Retinal pigment epithelial cell (primary cell): ENCODE data around the gene CHORDC1.
A peak's percentile ranks its signal among the peaks of the same experiment; 100 is the strongest.

ENCODE experiments used
- DNase-seq: peaks from one replicate; pipeline ENCODE4 v3.0.0-alpha.2; 2010; ENCODE audit warnings: low read depth
- H3K4me3 ChIP-seq: 2 replicates; pipeline ENCODE4 v1.5.1; 2011; ENCODE audit warnings: mild to moderate bottlenecking, low read length, control low read depth, moderate library complexity
- TF ChIP-seq, protein P1 (sequence below): conservative IDR thresholded peaks from 2 replicates; pipeline ENCODE4 v1.5.1; 2011; ENCODE audit warnings: low read depth, low read length, control low read depth, inconsistent platforms

CHORDC1 gene

DNA sequence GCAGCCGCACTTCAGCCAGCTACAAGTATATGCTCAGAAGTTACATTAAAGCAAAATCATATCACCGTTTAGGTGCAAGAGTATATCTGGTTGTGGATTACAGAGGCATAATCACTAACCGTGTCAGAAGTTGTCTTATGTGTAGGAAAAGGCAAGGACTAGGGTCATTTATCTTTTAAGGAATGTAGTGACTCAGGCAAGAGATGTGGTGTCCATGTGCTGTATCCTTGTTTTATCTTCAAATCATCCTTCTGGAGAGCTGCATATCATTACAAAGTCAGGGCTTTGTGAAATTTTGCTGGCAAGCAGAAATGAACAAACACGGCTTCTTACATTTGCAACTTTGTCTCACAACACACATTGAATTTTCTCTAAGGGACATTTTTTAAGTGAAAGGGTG lies 12.7 kb upstream of the CHORDC1 start:
- no peak for DNase-seq
- H3K4me3 ChIP-seq, result no peak overlapping the region
- TF ChIP-seq, protein P1, sequence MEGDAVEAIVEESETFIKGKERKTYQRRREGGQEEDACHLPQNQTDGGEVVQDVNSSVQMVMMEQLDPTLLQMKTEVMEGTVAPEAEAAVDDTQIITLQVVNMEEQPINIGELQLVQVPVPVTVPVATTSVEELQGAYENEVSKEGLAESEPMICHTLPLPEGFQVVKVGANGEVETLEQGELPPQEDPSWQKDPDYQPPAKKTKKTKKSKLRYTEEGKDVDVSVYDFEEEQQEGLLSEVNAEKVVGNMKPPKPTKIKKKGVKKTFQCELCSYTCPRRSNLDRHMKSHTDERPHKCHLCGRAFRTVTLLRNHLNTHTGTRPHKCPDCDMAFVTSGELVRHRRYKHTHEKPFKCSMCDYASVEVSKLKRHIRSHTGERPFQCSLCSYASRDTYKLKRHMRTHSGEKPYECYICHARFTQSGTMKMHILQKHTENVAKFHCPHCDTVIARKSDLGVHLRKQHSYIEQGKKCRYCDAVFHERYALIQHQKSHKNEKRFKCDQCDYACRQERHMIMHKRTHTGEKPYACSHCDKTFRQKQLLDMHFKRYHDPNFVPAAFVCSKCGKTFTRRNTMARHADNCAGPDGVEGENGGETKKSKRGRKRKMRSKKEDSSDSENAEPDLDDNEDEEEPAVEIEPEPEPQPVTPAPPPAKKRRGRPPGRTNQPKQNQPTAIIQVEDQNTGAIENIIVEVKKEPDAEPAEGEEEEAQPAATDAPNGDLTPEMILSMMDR, result no peak

DNA sequence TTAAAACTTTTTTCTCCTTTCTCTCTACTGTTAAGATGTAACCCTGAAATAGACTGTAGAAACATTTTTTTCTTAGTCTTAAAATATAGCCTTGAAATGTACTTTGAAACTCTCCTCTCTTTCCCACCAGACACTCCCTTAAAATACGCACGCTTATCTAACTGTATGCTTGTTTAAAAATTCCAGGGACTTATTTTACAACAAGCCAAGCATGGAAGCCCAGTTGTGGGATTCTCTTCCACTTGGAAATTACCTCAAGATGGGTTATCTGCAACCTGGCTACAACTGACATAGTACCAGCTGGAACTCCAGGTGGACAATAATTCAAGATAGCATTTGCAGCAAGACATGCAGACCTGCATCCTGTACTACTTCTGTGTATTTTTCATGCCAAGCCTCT lies 12.1 kb upstream of the CHORDC1 start:
- TF ChIP-seq, protein P1, result no peak
- H3K4me3 ChIP-seq, result no peak overlapping the region
- no peak for DNase-seq

GRCh38 chr11:90229791-90230190 lies 6.9 kb upstream of the CHORDC1 start:
- no peak for DNase-seq
- TF ChIP-seq, protein P1, result no peak
- H3K4me3 ChIP-seq, result no peak overlapping the region

DNA sequence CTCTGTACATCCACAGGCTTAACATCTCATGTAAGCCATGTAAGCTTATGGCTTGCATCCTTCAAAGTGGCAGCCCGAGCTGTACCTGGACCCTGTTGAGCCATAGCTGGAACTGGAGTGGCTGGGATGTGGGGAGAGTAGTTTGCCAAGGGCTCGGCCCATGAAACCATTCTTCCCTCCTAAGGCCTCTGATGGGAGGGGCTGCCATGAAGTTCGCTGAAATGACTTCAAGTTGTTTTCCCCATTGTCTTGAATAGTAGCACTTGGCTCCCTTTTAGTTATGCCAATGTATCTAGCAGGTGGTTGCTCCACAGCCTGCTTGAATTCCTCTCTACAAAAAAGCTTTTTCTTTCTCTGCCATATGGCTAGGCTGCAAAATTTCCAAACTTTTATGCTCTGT lies 5.2 kb upstream of the CHORDC1 start:
- TF ChIP-seq, protein P1, result no peak
- no peak for DNase-seq
- no peak overlapping the region for H3K4me3 ChIP-seq

GRCh38 chr11:90223248-90223585 lies 368 bp upstream of the CHORDC1 start:
- no peak for DNase-seq
- H3K4me3 ChIP-seq, result peak overlapping the region; percentile 90
- TF ChIP-seq, protein P1, result no peak

DNA sequence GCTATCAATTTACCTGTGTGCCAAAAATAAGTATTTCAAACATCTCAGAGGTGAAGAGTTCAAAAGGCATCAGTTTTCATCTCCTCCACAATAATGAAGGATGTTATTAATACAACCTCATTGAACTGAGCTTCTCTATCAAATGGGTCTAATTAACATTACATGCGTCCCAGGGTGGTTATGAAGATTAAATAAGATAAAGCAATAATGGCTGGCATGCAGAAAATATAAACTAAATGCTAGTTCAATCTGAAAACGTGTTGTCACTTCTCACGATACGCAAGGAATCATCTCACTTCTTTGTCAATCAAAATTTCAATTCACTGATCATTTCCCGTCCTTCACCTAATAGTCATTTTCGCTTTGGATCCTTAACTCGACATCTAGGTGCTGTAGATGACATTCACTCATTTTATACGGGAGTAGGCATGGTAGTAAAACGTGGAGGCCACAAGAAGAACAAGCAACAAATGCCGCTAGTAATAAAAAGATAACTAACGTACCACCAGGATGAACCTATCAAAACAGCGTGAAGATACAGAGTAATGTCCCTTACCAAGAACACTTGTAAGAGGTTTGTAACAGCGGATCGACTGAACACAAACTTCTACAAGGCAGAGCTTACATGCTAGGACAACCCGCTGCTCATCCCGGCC lies 918 bp downstream of the CHORDC1 start:
- no peak for DNase-seq
- H3K4me3 ChIP-seq, result peak overlapping the region; percentile 90
- TF ChIP-seq, protein P1, result no peak

GRCh38 chr11:90220391-90220790 lies 2.5 kb downstream of the CHORDC1 start:
- H3K4me3 ChIP-seq, result no peak overlapping the region
- TF ChIP-seq, protein P1, result no peak
- no peak for DNase-seq
